ENCODE data around the gene TNRC6C. TPM values are rescaled to one million over a fixed set of nuclear protein-coding genes. Genes with fewer than 3 reads are reported as not detected.

The TNRC6C gene
- total and polyA plus RNA-seq, 2 of the 13 experiments (the other 11 are each of a cell fraction or from before 2014, with no cell fraction given): 0.66 to 4.9 TPM

DNA sequence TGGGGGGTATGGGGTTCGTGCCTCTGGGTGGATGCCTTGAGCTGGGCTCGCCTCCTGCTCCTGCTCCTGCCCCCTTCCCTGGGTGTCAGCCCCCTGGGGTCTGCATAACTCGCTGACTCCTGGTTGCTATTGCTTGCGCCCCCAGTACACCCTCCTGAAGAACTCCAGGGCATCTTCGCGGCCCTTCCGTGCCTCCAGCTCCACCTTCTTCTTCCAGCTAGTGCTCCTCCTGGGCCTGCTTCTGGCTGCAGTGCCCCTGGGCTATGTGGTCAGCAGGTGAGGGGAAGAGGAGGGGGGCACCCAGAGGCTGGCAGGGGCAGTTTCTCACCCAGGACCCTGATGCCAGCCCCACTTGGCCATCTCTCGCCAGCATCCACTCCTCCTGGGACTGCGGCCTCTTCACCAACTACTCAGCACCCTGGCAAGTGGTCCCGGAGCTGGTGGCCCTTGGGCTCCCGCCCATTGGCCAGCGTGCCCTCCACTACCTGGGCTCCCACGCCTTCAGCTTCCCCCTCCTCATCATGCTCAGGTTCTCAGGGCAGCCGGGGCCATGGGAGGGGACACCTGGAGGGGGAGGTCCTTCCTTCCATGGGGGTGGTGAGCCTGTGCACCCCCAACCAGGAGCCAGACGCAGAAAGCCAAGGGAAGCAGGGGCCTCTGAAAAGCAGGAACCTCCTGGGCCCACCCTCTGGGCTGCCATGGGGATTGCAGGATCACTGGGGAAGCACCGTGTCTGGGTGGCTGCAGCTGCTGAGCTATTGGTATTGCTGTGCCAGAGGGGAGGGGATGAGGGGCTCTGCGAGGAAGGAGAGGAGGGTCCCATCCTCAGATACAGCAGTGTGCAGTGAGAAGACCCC, 179.9 kb downstream of the TNRC6C start (continued):
- TF ChIP-seq, protein P1, sequence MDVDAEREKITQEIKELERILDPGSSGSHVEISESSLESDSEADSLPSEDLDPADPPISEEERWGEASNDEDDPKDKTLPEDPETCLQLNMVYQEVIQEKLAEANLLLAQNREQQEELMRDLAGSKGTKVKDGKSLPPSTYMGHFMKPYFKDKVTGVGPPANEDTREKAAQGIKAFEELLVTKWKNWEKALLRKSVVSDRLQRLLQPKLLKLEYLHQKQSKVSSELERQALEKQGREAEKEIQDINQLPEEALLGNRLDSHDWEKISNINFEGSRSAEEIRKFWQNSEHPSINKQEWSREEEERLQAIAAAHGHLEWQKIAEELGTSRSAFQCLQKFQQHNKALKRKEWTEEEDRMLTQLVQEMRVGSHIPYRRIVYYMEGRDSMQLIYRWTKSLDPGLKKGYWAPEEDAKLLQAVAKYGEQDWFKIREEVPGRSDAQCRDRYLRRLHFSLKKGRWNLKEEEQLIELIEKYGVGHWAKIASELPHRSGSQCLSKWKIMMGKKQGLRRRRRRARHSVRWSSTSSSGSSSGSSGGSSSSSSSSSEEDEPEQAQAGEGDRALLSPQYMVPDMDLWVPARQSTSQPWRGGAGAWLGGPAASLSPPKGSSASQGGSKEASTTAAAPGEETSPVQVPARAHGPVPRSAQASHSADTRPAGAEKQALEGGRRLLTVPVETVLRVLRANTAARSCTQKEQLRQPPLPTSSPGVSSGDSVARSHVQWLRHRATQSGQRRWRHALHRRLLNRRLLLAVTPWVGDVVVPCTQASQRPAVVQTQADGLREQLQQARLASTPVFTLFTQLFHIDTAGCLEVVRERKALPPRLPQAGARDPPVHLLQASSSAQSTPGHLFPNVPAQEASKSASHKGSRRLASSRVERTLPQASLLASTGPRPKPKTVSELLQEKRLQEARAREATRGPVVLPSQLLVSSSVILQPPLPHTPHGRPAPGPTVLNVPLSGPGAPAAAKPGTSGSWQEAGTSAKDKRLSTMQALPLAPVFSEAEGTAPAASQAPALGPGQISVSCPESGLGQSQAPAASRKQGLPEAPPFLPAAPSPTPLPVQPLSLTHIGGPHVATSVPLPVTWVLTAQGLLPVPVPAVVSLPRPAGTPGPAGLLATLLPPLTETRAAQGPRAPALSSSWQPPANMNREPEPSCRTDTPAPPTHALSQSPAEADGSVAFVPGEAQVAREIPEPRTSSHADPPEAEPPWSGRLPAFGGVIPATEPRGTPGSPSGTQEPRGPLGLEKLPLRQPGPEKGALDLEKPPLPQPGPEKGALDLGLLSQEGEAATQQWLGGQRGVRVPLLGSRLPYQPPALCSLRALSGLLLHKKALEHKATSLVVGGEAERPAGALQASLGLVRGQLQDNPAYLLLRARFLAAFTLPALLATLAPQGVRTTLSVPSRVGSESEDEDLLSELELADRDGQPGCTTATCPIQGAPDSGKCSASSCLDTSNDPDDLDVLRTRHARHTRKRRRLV (CRISPR knock-in tag; IDR thresholded peaks at IDR 0.05): no peak
- TF ChIP-seq, protein P2, sequence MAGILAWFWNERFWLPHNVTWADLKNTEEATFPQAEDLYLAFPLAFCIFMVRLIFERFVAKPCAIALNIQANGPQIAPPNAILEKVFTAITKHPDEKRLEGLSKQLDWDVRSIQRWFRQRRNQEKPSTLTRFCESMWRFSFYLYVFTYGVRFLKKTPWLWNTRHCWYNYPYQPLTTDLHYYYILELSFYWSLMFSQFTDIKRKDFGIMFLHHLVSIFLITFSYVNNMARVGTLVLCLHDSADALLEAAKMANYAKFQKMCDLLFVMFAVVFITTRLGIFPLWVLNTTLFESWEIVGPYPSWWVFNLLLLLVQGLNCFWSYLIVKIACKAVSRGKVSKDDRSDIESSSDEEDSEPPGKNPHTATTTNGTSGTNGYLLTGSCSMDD (CRISPR knock-in tag; IDR thresholded peaks at IDR 0.05): no peak
- TF ChIP-seq, protein P3, sequence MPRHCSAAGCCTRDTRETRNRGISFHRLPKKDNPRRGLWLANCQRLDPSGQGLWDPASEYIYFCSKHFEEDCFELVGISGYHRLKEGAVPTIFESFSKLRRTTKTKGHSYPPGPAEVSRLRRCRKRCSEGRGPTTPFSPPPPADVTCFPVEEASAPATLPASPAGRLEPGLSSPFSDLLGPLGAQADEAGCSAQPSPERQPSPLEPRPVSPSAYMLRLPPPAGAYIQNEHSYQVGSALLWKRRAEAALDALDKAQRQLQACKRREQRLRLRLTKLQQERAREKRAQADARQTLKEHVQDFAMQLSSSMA (CRISPR knock-in tag; IDR thresholded peaks at IDR 0.05): 0 out of 2 replicates have a peak, but pooled peaks have one; percentile 35
- TF ChIP-seq ZNF33B (CRISPR knock-in tag; IDR thresholded peaks at IDR 0.05): no peak
- TF ChIP-seq EZH2 (conservative IDR thresholded peaks at IDR 0.05; ENCODE audit: low read depth, low read length): no peak
- no peak for TF ChIP-seq SIX1 (CRISPR knock-in tag; IDR thresholded peaks at IDR 0.05; ENCODE audit: borderline replicate concordance)
- 0 out of 2 replicates have a peak, but pooled peaks have one; percentile 5 for TF ChIP-seq SRY (CRISPR knock-in tag; IDR thresholded peaks at IDR 0.05)
- TF ChIP-seq PCBP1 (IDR thresholded peaks at IDR 0.05; ENCODE audit: borderline replicate concordance, low read depth, low read length): peak; percentile 21; the same call in 1 of the 2 replicates
- 0 out of 2 replicates have a peak, but pooled peaks have one; percentile 45 for TF ChIP-seq ZBTB42 (CRISPR knock-in tag; IDR thresholded peaks at IDR 0.05)
- TF ChIP-seq ELF3 (CRISPR knock-in tag; IDR thresholded peaks at IDR 0.05): no peak
- TF ChIP-seq FOXA1 (IDR thresholded peaks at IDR 0.05): no peak
- no peak for TF ChIP-seq FOXA1 (CRISPR knock-in tag; IDR thresholded peaks at IDR 0.05)
